Islet precursor cell (in vitro differentiated cells): ENCODE results near the gene GFM1.

Experiments
- DNase-seq: peaks from one replicate; pipeline ENCODE4 v3.0.0-alpha.2; 2018

Gene GFM1

GRCh38 chr3:158728851-158729250 lies 84.5 kb downstream of the GFM1 start:
- DNase-seq = no peak

- DNase-seq = no peak
Measured at GRCh38 chr3:158731486-158731885, 87.2 kb downstream of the GFM1 start.

- peak; percentile 79 for DNase-seq
Measured at GRCh38 chr3:158731938-158732855, 87.9 kb downstream of the GFM1 start, which contains the start of gene RARRES1. Gene RARRES1 (minus strand): TSS chr3:158732457. CDS start chr3:158732415, 42 bp downstream.

GRCh38 chr3:158732856-158733200 lies 88.5 kb downstream of the GFM1 start:
- peak; percentile 56 for DNase-seq

- peak; percentile 14 for DNase-seq
Measured at GRCh38 chr3:158733656-158734055, 89.3 kb downstream of the GFM1 start.

- DNase-seq = peak; percentile 16
Measured at GRCh38 chr3:158735296-158736033, 91.1 kb downstream of the GFM1 start.

- DNase-seq = no peak
Measured at GRCh38 chr3:158737410-158737809, 93.1 kb downstream of the GFM1 start.

- DNase-seq = peak; percentile 43
Measured at GRCh38 chr3:158737976-158738615, 93.8 kb downstream of the GFM1 start.

- no peak for DNase-seq
Measured at GRCh38 chr3:158738653-158739052, 94.3 kb downstream of the GFM1 start.

GRCh38 chr3:158739078-158739477 lies 94.8 kb downstream of the GFM1 start:
- peak; percentile 29 for DNase-seq

- DNase-seq = peak; percentile 42
Measured at GRCh38 chr3:158739661-158740060, 95.3 kb downstream of the GFM1 start.
